ENCODE data around the gene ZSWIM4.

GRCh38 chr19:13843104-13843921 lies 48.1 kb downstream of the ZSWIM4 start:
- TF ChIP-seq, protein P1, sequence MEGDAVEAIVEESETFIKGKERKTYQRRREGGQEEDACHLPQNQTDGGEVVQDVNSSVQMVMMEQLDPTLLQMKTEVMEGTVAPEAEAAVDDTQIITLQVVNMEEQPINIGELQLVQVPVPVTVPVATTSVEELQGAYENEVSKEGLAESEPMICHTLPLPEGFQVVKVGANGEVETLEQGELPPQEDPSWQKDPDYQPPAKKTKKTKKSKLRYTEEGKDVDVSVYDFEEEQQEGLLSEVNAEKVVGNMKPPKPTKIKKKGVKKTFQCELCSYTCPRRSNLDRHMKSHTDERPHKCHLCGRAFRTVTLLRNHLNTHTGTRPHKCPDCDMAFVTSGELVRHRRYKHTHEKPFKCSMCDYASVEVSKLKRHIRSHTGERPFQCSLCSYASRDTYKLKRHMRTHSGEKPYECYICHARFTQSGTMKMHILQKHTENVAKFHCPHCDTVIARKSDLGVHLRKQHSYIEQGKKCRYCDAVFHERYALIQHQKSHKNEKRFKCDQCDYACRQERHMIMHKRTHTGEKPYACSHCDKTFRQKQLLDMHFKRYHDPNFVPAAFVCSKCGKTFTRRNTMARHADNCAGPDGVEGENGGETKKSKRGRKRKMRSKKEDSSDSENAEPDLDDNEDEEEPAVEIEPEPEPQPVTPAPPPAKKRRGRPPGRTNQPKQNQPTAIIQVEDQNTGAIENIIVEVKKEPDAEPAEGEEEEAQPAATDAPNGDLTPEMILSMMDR (conservative IDR thresholded peaks at IDR 0.05; ENCODE audit: low read depth, low read length): no peak
- TF ChIP-seq POLR2A (IDR thresholded peaks at IDR 0.05; ENCODE audit: low read depth, low read length) (no peak), NFE2L2 (IDR thresholded peaks at IDR 0.05; ENCODE audit: low read depth, low read length) (no peak), SMC3 (IDR thresholded peaks at IDR 0.05; ENCODE audit: low read depth, low read length) (no peak), CHD1 (IDR thresholded peaks at IDR 0.05; ENCODE audit: low read depth, low read length) (no peak), MAFK (IDR thresholded peaks at IDR 0.05; ENCODE audit: low read depth, low read length) (no peak), BHLHE40 (IDR thresholded peaks at IDR 0.05; ENCODE audit: low read depth, low read length) (no peak), RFX5 (IDR thresholded peaks at IDR 0.05; ENCODE audit: low read depth, low read length) (no peak), MAZ (IDR thresholded peaks at IDR 0.05; ENCODE audit: borderline replicate concordance, low read depth, low read length) (no peak), MXI1 (IDR thresholded peaks at IDR 0.05; ENCODE audit: borderline replicate concordance, low read depth, low read length) (no peak), CEBPB (IDR thresholded peaks at IDR 0.05; ENCODE audit: low read depth, low read length) (no peak)
- TF ChIP-seq, protein P2, sequence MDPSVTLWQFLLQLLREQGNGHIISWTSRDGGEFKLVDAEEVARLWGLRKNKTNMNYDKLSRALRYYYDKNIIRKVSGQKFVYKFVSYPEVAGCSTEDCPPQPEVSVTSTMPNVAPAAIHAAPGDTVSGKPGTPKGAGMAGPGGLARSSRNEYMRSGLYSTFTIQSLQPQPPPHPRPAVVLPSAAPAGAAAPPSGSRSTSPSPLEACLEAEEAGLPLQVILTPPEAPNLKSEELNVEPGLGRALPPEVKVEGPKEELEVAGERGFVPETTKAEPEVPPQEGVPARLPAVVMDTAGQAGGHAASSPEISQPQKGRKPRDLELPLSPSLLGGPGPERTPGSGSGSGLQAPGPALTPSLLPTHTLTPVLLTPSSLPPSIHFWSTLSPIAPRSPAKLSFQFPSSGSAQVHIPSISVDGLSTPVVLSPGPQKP (IDR thresholded peaks at IDR 0.05; ENCODE audit: borderline replicate concordance, low read depth, low read length): no peak
